Peyer's patch (tissue), 4 donors: ENCODE data around the gene PDLIM5. TPM values are rescaled to one million over a fixed set of nuclear protein-coding genes. Genes with fewer than 3 reads are reported as not detected.
"Not testable (repeated sequence)": the region's sequence is repeated elsewhere in the genome, so short reads cannot be mapped to it uniquely, and the experiment has no call there.

Experiments
- DNase-seq, 3 donors: peaks; one replicate each; pipeline ENCODE4 v3.0.0-alpha.2; 2017 to 2019
- H3K27ac ChIP-seq, 4 donors: fragments of 200-600 bp; sonication (generic); one replicate each; pipeline ENCODE4 v1.5.1; 2016 to 2019
- H3K27me3 ChIP-seq, 2 donors: fragments of 200-600 bp; sonication (generic); one replicate each; pipeline ENCODE4 v1.5.1; 2019
- H3K36me3 ChIP-seq, 3 donors: fragments of 200-600 bp; sonication (generic); one replicate each; pipeline ENCODE4 v1.5.1; 2016 to 2019
- H3K4me1 ChIP-seq, 4 donors: fragments of 200-600 bp; sonication (generic); one replicate each; pipeline ENCODE4 v1.5.1; 2016 to 2019
- H3K4me3 ChIP-seq, 4 donors: fragments of 200-600 bp; sonication (generic); 1 replicate in 3 of 4; 2 replicates in 1 of 4; pipeline ENCODE4 v1.5.1; 2016 to 2019; ENCODE audit warnings: mild to moderate bottlenecking in 1 of 4
- H3K9me3 ChIP-seq, 4 donors: fragments of 200-600 bp; sonication (generic); one replicate each; pipeline ENCODE4 v1.5.1; 2016 to 2019; ENCODE audit warnings: mild to moderate bottlenecking in 1 of 4
- CTCF ChIP-seq, 6 experiments: fragments of 450-650 bp in 4 of 6; fragments of 200-600 bp in 2 of 6; sonication (generic) in 1 of 6; IDR thresholded peaks; one replicate each; pipeline ENCODE4 v1.5.1; 2017 to 2019; ENCODE audit warnings: antibody characterized with exemption in 6 of 6, mild to moderate bottlenecking in 3 of 6, moderate library complexity in 1 of 6
- POLR2A ChIP-seq, 2 donors: fragments of 450-650 bp; IDR thresholded peaks; one replicate each; pipeline ENCODE4 v1.5.1; 2017; ENCODE audit warnings: antibody characterized with exemption in 2 of 2, mild to moderate bottlenecking in 2 of 2, moderate library complexity in 2 of 2
- total RNA-seq, 4 donors: library from RNA; depleted of rRNA; stranded (reverse); fragments of >200 nt; gene quantifications; one replicate each; pipeline ENCODE4 v1.1.0, GENCODE V29; 2016

The PDLIM5 gene
- total RNA-seq: 100 to 1,000 TPM; 112 to 197 (median 158) TPM

- Histone ChIP-seq H3K36me3 (peaks cover 0 to 11% (median 0%) of the 10 kb centered on the region in 3 donors), H3K9me3 (peaks cover 0 to 3% (median 0%) of the 10 kb centered on the region in 4 donors), H3K4me1 (peaks cover 0 to 17% (median 0%) of the 10 kb centered on the region in 4 donors), H3K27ac (peak within 1 kb of the TSS; percentile 89 to 100 (median 96)), H3K27me3 (no peaks in the 10 kb centered on the region), H3K4me3 (peak within 1 kb of the TSS; percentile 90 to 99 (median 92))
- DNase-seq: peak; percentile 91 to 97 (median 96)
- TF ChIP-seq CTCF (IDR thresholded peaks at IDR 0.05) (peak in 1 of 6 experiments; percentile 18), POLR2A (IDR thresholded peaks at IDR 0.05) (peak; percentile 97 to 99)
These were observed at the start of gene PDLIM5 for GRCh38 chr4:94451695-94452475. PDLIM5 (plus strand) TSS chr4:94451942; CDS start chr4:94455289, 3,347 bp downstream.

- DNase-seq, H3K27me3 ChIP-seq, H3K9me3 ChIP-seq, H3K27ac ChIP-seq, H3K4me3 ChIP-seq, H3K36me3 ChIP-seq, H3K4me1 ChIP-seq: not testable (repeated sequence)
These were observed 49.3 kb upstream of the PDLIM5 start for GRCh38 chr4:94402439-94402838.

GRCh38 chr4:94403751-94404150 is 48.0 kb upstream of the PDLIM5 start:
- Histone ChIP-seq H3K9me3 (no peaks in the 10 kb centered on the region), H3K4me3 (no peak overlapping the region), H3K4me1 (no peaks in the 10 kb centered on the region), H3K27me3 (no peaks in the 10 kb centered on the region), H3K27ac (no peak overlapping the region), H3K36me3 (no peaks in the 10 kb centered on the region)
- no peak for DNase-seq
- TF ChIP-seq CTCF (IDR thresholded peaks at IDR 0.05): no peak
- TF ChIP-seq POLR2A (IDR thresholded peaks at IDR 0.05): no peak

GRCh38 chr4:94406668-94407437 is 44.9 kb upstream of the PDLIM5 start:
- no peaks in the 10 kb centered on the region for H3K9me3 ChIP-seq
- no peaks in the 10 kb centered on the region for H3K27me3 ChIP-seq
- DNase-seq: peak in 2 of 3 donors; percentile 59 to 90
- TF ChIP-seq POLR2A (IDR thresholded peaks at IDR 0.05) (no peak), CTCF (IDR thresholded peaks at IDR 0.05) (peak in 5 of 6 experiments; percentile 45 to 94 (median 85))
- H3K4me3 ChIP-seq: no peak overlapping the region
- H3K27ac ChIP-seq: no peak overlapping the region
- no peaks in the 10 kb centered on the region for H3K36me3 ChIP-seq
- H3K4me1 ChIP-seq: no peaks in the 10 kb centered on the region

GRCh38 chr4:94407846-94408245 is 43.9 kb upstream of the PDLIM5 start:
- H3K27ac ChIP-seq: no peak overlapping the region
- no peak overlapping the region for H3K4me3 ChIP-seq
- no peaks in the 10 kb centered on the region for H3K9me3 ChIP-seq
- H3K4me1 ChIP-seq: no peaks in the 10 kb centered on the region
- TF ChIP-seq CTCF (IDR thresholded peaks at IDR 0.05) (no peak), POLR2A (IDR thresholded peaks at IDR 0.05) (no peak)
- no peak for DNase-seq
- H3K27me3 ChIP-seq: no peaks in the 10 kb centered on the region
- H3K36me3 ChIP-seq: no peaks in the 10 kb centered on the region
